Measurements from ENCODE around the gene TMEM33.
A peak's percentile ranks its signal among the peaks of the same experiment; 100 is the strongest.
"Not testable (repeated sequence)": the region's sequence is repeated elsewhere in the genome, so short reads cannot be mapped to it uniquely, and the experiment has no call there.

Gene TMEM33, protein sequence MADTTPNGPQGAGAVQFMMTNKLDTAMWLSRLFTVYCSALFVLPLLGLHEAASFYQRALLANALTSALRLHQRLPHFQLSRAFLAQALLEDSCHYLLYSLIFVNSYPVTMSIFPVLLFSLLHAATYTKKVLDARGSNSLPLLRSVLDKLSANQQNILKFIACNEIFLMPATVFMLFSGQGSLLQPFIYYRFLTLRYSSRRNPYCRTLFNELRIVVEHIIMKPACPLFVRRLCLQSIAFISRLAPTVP

DNA sequence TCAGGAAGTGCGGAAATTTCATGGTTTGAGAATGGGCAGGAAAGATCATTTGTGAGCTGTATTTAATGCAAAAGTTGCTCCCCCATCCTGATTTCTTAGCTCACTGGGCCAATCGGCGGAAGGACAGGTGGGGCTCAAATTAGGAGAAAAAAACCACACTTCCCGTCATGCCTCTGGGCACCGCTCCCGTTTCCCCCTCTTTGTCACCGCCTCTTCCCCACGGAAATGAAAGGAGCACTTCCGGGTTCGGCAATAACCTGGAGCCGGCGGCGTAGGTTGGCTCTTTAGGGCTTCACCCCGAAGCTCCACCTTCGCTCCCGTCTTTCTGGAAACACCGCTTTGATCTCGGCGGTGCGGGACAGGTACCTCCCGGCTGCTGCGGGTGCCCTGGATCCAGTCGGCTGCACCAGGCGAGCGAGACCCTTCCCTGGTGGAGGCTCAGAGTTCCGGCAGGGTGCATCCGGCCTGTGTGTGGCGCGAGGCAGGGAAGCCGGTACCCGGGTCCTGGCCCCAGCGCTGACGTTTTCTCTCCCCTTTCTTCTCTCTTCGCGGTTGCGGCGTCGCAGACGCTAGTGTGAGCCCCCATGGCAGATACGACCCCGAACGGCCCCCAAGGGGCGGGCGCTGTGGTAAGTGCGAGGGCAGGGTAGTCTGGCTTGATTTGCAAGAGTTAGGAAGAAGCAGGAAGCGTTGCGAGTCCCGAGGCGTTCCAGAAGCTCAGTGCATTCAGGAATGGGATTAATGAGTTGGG is at the start of gene TMEM33:
TMEM33 (plus strand) TSS at position 529 of the 751 bp plus-strand sequence; CDS start at position 585, 56 bp downstream.
- DNase-seq (ENCODE audit: low spot score): peak; percentile 85

DNA sequence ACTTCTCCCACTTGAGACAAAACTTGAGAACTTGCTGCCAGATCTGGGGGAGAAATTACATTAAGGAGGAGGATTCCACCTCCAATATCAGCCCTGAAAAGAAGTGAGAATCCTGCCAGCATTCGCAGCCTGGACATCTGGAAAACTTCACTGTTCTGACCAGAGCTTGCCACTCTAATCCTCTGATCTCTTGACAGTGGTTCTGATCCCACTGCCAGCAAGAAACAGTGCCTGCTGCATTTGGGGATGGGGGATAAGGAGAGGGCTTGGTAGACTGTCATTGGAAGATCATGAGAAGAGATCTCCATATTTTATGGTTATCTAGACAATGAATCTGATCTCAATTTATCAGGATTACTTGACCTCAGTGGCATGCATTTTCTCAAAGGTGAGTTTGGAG is 49.8 kb upstream of the TMEM33 start:
- DNase-seq (ENCODE audit: low spot score): no peak

DNA sequence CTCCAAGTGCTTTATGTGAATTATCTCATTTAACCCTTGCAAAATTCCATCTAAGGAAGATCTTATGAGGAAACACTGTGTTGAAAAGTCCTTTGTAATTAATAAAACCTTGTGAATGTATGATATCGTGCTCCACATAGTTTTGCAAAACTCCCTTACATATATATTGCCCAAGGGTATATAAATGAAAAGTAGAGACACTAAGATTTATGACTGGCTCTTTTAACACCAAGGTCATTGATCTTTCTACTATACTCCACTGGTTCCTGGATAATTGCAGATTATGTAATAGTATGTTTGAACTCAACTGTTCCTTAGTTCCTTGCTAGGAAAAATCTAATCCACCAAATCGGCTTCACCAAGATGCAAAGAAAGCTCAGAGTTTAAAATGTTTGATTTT is 48.0 kb upstream of the TMEM33 start:
- DNase-seq (ENCODE audit: low spot score): no peak

DNA sequence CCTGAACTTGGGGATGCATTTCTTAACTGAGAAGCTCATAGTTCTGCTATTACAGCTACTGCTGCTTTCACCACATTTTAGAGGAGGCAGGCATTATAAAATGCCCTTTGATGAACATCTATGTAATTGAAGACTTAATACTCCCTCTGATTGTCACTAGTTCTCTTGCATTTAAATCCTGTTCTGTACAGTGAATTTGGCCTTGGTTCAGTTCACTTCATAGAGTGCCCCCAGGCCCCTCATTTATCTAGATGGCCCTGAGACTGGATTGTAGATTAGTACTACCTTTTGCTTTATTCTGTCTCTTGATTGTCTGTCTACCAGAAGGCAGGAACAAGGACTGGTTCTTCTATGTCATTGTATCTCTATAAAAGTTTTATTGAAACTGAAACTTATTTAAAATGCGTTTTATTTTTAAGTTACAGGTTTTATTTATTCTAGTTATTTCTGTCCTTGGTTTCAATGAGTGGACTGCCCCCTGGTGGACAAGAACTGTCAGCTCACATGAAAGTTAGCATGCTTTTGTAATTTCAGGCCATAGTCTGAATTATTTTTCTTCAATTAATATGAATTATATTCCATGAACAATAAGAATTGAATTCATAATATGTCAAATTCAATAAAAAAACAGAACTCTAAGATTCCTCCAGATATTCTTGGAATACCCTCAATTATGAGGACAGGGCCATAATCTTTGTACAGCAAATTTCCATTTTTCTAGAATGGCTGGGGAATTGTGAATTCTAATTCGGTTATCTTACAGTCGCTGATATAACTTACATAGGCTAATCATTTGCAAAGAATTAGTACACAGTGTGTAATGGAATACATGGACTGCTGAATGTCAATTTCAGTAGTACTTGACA is 47.2 kb upstream of the TMEM33 start:
- no peak for DNase-seq (ENCODE audit: low spot score)

DNA sequence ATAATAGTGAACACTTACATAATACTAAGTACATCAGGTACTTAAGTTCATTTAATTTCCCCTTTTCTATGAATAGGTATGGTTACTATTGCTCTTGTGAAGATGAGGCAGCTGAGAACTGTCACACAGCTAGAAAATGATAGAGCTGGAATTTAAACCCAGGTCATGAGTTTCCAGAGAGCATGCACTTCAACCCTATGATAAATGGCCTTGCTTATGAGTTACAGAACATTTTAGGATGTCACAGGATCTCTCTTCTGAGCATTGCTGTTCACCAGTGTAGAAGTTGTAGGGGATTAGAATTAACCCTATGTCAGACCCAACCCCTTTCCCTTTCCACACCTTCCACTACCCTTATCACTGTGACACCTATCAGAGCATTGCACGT is 46.5 kb upstream of the TMEM33 start:
- DNase-seq (ENCODE audit: low spot score): no peak

DNA sequence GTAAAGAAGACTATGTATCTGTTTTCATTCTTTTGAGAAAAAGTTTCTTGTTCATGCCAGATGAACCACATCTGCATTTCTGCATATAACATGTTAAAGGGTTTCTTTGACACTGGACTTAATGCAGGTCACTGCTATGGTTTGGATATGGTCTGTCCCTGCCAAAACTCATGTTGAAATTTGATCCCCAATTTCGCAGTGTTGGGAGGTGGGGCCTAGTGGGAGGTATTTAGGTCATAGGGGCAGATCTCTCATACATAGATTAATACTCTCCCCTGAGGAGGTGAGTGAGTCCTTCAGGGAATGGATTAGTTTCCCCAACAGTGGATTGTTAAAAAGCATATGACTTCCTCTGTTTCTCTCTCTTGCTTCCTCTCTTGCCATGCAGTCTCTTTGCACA is 45.9 kb upstream of the TMEM33 start:
- no peak for DNase-seq (ENCODE audit: low spot score)

DNA sequence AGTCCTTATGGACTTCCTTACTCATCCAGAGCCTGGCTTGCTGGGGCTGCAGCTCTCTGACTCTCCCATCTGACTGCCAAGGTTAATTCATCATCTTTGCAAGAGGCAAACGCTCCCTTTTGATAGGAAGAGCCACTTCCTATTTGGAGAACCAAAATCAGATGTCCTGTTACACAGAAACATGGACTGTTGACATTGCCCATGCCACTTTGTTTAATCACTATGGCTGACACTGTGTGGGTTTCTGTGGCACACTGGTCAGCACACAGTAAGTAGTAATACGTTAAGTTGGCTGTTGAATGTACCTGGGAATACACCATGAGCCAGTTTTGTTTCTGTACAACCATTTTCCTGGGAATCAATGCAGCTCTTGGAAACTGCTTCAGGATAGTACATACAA is 45.1 kb upstream of the TMEM33 start:
- DNase-seq (ENCODE audit: low spot score): no peak

DNA sequence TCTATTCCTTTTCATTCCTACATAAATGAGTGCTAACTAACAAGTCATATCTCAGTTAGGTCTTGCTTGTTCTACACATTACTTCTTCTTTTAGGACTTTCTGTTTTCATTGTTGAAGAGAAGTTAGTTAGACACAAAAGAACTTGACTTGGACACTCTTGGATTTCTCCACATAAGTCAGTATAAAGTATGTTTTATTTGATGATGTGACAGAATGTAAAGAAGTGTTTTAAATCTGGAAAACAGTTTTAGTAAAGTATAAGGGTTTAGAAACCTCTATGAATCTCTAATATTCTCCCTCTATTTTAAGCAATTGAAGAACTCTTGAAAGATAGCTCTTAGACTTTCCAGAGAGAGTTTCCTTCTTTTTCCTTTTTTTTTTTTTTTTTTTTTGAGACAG is 38.6 kb upstream of the TMEM33 start:
- no peak for DNase-seq (ENCODE audit: low spot score)

DNA sequence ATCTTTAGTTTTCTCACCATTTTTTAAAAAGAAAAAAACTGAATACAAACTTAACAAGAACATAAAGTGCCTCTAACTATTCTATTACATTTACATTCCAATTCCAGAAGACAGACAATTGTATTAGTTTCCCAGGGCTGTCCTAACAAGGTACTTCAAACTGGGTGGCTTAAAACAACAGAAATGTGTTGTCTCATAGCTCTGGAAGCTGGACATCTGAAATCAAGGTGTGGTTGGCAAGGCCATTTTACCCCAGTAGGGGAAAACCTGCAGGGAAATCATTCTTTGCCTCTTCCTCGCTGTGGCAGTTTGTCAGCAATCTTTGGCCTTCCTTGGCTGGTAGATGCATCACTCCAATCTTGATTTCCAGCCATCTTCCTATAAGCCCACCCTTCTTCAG is 37.5 kb upstream of the TMEM33 start:
- no peak for DNase-seq (ENCODE audit: low spot score)

DNA sequence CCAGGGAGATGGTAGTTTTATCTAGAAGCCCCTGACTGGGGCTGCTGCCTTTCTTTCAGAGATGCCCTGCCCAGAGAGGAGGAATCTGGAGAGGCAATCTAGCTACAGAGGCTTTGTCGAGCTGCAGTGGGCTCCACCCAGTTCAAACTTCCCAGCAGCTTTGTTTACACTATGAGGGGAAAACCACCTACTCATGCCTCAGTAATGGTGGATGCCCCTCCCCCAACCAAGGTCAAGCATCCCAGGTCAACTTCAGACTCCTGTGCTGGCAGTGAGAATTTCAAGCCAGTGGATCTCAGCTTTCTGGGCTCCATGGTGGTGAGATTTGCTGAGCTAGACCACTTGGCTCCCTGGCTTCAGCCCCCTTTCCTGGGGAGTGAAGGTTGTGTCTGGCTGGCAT is 26.1 kb upstream of the TMEM33 start:
- DNase-seq (ENCODE audit: low spot score): not testable (repeated sequence)

DNA sequence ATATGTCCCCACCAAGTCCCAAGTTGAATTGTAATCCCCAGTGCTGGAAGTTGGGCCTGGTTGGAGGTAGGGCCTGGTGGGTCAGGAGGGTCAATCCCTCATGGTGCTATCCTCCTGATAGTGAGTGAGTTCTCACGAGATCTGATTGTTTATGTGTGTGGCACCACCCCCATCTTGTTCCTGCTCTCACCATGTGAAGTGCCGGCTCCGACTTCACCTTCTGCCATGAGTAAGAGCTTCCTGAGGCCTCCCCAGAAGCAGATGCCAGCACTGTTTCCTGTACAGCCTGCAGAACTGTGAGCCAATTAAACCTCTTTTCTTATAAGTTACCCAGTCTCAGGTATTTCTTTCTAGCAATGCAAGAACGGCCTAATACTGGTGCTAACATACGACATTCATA is 22.7 kb upstream of the TMEM33 start:
- DNase-seq (ENCODE audit: low spot score): no peak

DNA sequence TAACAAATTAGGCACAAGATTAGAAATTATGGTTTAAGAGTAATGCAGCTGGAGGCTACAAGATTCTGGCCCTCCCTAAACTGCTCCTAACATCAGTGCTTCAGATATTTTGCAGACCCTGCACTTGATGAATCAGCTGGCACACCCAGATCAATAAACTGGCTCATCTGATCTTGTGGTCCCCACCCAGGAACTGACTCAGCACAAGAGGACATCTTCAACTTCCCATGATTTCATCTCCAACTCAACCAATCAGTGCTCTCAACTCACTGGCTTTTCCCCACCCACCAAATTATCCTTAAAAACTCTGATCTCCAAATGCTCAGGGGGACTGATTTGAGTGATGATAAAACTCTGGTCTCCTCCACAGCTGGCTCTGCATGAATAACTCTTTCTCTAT is 21.7 kb upstream of the TMEM33 start:
- DNase-seq (ENCODE audit: low spot score): no peak

DNA sequence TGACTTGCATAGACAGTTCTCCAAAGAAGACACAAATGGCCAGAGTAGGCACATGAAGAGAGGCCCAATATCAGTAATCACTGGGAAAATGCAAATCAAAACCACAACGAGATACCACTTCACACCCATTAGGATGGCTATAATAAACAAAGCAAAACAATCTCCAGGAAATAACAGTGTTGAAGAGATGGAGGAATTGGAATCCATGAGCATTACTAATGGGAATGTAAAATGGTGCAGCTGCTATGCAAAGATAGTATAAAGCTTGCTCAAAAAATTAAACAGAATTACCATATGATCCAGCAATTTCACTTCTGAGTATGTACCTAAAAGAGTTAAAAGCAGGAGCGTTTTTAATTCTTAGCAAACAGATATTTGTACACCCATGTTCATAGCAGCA is 17.0 kb upstream of the TMEM33 start:
- DNase-seq (ENCODE audit: low spot score): no peak

DNA sequence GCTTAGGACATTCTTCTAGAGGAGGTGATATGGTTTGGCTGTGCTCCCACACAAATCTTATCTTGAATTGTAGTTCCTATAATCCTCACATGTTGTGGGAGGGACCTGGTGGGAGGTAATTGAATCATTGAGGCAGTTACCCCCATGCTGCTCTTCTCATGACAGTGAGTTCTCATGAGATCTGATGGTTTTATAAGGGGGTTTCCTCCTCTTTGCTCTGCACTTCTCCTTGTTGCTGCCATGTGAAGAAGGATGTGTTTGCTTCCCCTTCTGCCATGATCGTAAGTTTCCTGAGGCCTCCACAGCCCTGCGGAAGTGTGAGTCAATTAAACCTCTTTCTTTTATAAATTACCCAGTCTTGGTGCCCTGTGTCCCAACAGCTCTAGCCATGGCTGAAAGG is 14.8 kb upstream of the TMEM33 start:
- DNase-seq (ENCODE audit: low spot score): not testable (repeated sequence)

DNA sequence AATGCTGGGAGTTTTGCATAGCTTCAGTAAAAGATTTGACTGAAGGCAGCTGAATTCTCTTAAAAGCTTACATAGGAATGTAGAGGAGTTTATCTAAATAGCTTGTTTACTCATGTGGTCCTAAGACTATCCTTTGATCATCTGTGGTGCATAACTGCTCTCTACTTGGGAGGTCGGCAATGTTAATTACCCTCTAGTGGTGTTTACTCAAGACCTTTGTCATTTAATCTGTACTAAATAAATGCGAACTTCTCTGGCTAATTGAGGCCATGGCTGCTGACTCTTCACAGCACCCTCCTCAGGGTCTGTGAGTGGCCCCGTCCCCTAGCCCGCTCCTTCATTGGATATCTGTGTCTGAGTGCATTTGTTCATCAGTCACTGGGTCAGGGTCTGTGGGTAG is 13.8 kb upstream of the TMEM33 start:
- no peak for DNase-seq (ENCODE audit: low spot score)

DNA sequence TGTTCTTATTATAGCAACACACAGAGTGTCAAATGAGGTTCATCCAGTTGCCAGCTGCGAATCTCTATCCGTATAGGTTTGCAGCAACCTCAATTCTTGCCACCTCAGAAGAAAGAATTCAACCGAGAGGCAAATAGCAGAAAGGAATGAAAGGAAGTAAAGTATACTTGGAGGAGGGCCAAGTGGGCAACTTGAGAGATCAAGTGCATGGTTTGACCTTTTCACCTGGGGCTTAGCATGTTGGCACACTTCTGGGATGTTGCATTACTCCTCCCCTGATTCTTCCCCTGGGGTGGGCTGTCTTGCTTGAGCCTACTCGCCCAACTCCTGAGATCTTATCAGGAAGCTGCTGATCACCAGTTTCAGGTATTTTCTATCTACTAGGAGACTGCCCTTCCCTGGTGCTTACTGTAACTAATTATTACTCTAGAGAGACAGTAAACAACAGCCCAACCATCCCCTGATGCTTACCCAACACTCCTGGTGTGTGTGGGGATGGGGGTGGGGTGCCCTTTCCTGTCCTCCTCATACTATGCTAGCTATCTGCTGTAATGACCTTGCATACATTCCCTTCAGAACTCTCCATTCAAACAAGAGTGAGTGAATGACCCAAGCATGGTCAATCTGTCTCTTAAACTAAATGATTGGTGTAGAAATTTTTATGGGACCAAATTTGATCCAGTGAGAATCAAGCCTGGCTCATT is 7.3 kb upstream of the TMEM33 start:
- DNase-seq (ENCODE audit: low spot score): no peak

DNA sequence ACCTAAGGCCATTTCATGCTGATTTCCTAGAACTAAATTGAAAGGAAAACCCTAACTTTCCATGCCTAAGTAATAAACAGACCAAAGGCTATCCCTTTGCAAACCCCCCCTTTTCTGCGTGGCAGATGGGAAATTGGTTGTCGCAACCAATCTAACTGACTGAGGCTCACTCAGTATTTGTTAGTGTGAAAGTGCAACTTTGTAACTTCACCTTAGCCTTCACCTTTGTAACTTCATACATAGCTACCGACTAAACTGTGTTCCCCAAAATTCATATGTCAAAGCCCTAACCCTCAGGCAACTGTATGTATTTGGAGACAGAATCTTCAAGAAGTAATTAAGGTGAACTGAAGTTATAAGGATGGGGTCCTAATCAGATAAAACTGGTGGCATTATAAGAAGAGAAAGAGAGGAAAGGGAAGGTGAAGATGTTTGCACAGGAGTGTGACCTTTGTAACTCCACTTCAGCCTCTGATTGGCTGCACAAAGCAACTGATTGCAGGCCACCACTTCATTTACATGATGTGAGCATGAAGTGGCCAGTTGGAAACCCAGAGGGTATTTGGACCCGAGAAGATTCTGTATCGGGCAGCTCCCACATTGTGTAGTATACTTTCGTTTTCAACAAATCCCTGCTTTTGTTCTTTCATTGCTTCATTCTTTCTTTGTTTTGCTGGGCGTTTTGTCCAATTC is 4.9 kb upstream of the TMEM33 start:
- DNase-seq (ENCODE audit: low spot score): no peak

DNA sequence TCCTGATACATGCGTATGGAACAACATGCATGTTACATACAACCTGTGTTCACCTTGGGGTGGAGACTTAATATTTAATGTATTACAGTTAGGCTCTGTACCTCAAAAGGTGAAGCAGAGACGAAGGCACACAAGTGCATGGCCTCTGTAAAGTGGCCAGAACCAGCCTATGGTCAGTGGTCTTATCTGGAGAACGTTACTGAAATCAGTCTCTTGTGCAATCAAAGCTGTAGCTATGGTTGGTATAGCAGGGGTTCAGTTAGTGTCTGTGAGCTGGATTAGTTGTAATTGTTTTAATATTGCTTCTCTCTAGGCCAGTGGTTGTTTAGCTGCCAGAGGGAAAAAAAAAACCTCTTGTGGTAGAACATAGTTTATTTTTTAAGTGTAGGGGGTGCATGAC is 2.2 kb upstream of the TMEM33 start:
- DNase-seq (ENCODE audit: low spot score): no peak

DNA sequence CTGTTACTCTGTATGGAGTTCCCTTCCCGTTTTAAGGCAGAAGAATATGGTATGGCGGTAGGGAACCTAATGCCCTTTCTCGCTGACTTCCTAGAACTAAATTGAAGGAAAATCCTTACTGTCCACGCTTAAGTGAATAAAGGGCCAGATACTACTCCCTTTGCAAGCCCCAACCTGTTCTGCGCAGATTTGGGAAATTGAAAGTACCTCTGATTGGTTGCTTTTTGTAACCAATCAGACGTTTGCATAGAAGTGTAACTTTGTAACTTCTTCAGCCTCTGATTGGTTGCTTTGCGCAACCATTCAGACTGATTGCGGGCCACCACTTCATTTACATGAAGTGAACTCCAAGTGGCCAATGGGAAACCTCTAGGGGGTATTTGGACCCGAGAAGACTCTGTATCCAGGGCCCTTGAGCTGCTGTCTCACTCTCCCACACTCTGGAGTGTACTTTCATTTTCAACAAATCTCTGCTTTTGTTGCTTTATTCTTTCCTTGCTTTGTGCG is 1.2 kb upstream of the TMEM33 start:
- DNase-seq (ENCODE audit: low spot score): no peak

DNA sequence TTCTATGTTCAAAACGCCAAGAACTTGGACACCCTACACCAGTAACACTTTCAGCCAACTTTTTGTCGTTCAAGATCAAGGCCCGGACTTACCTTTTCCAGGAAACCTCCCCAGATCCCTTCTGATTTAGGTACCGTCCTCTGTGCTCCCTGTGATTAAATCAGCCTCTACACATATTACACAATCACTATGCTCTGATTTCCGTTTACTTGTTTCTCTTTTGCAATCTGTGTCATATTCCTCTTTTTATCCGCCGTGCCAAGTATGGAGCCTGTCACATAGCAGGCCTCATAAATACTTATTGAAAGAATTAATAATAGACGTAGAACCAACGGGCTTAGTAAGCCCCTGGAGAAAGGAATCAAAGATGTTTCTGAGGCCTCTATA is 722 bp upstream of the TMEM33 start:
- DNase-seq (ENCODE audit: low spot score): no peak

DNA sequence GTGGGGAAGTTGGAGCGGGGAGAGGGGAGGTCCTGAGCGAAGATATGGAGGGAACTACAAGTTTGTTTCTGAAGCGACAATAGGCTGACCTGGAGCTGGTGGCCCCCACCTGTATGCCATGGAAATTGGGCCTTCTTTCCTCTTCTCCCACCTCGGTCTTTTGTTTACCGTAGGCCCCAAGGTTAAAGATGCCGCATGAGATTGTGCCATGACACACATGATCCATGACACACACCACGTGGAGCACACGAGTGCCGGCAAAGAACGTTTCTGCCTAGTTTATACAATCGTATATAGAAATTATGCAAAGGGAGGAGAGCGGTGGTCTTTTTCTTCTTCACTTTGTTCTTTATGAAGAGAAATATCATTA is 408 bp downstream of the TMEM33 start:
- DNase-seq (ENCODE audit: low spot score): peak; percentile 16
